GM12878 (cell line): ENCODE results near the gene SDK2. TPM values are rescaled to one million over a fixed set of nuclear protein-coding genes. Genes with fewer than 3 reads are reported as not detected.

Source experiments
- ATAC-seq: fragments of 200-7000 bp; cut with Tn5 transposase; 3 replicates; pipeline ENCODE4 v1.9.1; 2020; ENCODE audit warnings: mild to moderate bottlenecking, moderate library complexity
- BruUV-seq: library from RNA; stranded (reverse); fragments of 400-500 nt; replicated peaks from 2 replicates; lab custom pipeline; 2021; lab: Mats Ljungman, UMichigan
- CTCF ChIA-PET: fragments of 300-600 bp; sonication (Branson Sonifier 250); formaldehyde crosslinking; extraction: SDS; loops from one replicate; lab custom pipeline; 2021; ENCODE audit warnings: inconsistent platforms; lab: Yijun Ruan, JAX
- POLR2A ChIA-PET: fragments of 350-600 bp; formaldehyde crosslinking; extraction: SDS; loops from one replicate; lab custom pipeline; 2021; ENCODE audit warnings: inconsistent platforms; lab: Charles Lee
- RAD21 ChIA-PET: fragments of 300-600 bp; sonication (Branson Sonifier 250); formaldehyde crosslinking; loops from one replicate; lab custom pipeline; 2023; ENCODE audit warnings: antibody characterized with exemption; ENCODE audit not compliant: unreplicated experiment; lab: Charles Lee
- SMC1A ChIA-PET: fragments of 300-600 bp; sonication (Branson Sonifier 250); formaldehyde crosslinking; loops from one replicate; lab custom pipeline; 2023; ENCODE audit not compliant: unreplicated experiment, uncharacterized antibody; lab: Charles Lee
- DNase-seq: peaks from one replicate; pipeline ENCODE4 v3.0.0-alpha.2; 2011; ENCODE audit warnings: low read depth, low spot score
- FAIRE-seq: peaks from 3 replicates; lab custom pipeline; 2011; peaks lifted over from hg19 to GRCh38; lab: Jason Lieb, UNC
- H2AFZ ChIP-seq: 2 replicates; pipeline ENCODE4 v1.6.0; 2011; ENCODE audit warnings: low read depth, low read length, control low read depth; ENCODE audit not compliant: control insufficient read depth
- H3K27ac ChIP-seq: 2 replicates; pipeline ENCODE4 v1.5.1; 2011; ENCODE audit warnings: control low read depth; ENCODE audit not compliant: control insufficient read depth, insufficient read depth
- H3K27me3 ChIP-seq, 2 experiments: replicated peaks in 1 of 2; 2 replicates each; pipeline versions ENCODE4 v1.6.0 to v1.6.1; 2011; ENCODE audit warnings: low read length in 1 of 2; ENCODE audit not compliant: control insufficient read depth in 2 of 2, insufficient read depth in 2 of 2
- H3K36me3 ChIP-seq, 2 experiments: 2 replicates each; pipeline ENCODE4 v1.5.1; 2011; ENCODE audit warnings: low read length in 1 of 2; ENCODE audit not compliant: control insufficient read depth in 2 of 2, insufficient read depth in 2 of 2
- H3K4me1 ChIP-seq: 2 replicates; pipeline ENCODE4 v1.6.1; 2011; ENCODE audit warnings: mild to moderate bottlenecking, low read length, moderate library complexity, mixed read lengths; ENCODE audit not compliant: control insufficient read depth, insufficient read depth
- H3K4me2 ChIP-seq: 2 replicates; pipeline ENCODE4 v1.6.0; 2011; ENCODE audit warnings: control low read depth; ENCODE audit not compliant: control insufficient read depth, insufficient read depth
- H3K4me3 ChIP-seq: fragments of 200-600 bp; sonication (generic); 2 replicates; pipeline ENCODE4 v1.5.1; 2016
- H3K79me2 ChIP-seq: 2 replicates; pipeline ENCODE4 v1.6.0; 2011; ENCODE audit warnings: low read length; ENCODE audit not compliant: control insufficient read depth, insufficient read depth
- H3K9ac ChIP-seq: 2 replicates; pipeline ENCODE4 v1.8.0; 2011; ENCODE audit warnings: low read length, control low read depth, mixed read lengths; ENCODE audit not compliant: control insufficient read depth, insufficient read depth
- H3K9me3 ChIP-seq: replicated peaks from 3 replicates; pipeline ENCODE4 v1.5.1; 2011; ENCODE audit warnings: mild to moderate bottlenecking, low read length; ENCODE audit not compliant: control insufficient read depth, insufficient read depth
- H4K20me1 ChIP-seq: 2 replicates; pipeline ENCODE4 v1.6.0; 2011; ENCODE audit not compliant: control insufficient read depth, insufficient read depth
- BCLAF1 ChIP-seq: fragments of 450-650 bp; IDR thresholded peaks from 2 replicates; pipeline ENCODE4 v1.6.1; 2017; ENCODE audit warnings: antibody characterized with exemption, mild to moderate bottlenecking, moderate library complexity
- BMI1 ChIP-seq: fragments of 450-650 bp; IDR thresholded peaks from 2 replicates; pipeline ENCODE4 v1.6.1; 2016; ENCODE audit warnings: mild to moderate bottlenecking, moderate library complexity, borderline replicate concordance
- CBX3 ChIP-seq: fragments of 200-600 bp; sonication (generic); IDR thresholded peaks from 2 replicates; pipeline ENCODE4 v1.6.1; 2016; ENCODE audit warnings: low read depth, borderline replicate concordance
- CHD1 ChIP-seq: IDR thresholded peaks from 2 replicates; pipeline ENCODE4 v1.6.1; 2012; ENCODE audit warnings: low read depth, low read length, improper control_type of control experiment
- CHD4 ChIP-seq: fragments of 200-600 bp; sonication (generic); IDR thresholded peaks from 2 replicates; pipeline ENCODE4 v1.6.1; 2016; ENCODE audit warnings: mild to moderate bottlenecking
- E2F8 ChIP-seq: fragments of 450-650 bp; IDR thresholded peaks from 2 replicates; pipeline ENCODE4 v1.6.1; 2018; ENCODE audit warnings: mild to moderate bottlenecking, low read depth, moderate library complexity; ENCODE audit not compliant: partially characterized antibody
- FOXM1 ChIP-seq: IDR thresholded peaks from 2 replicates; pipeline ENCODE4 v1.6.1; 2012; ENCODE audit warnings: low read depth, mild to moderate bottlenecking, inconsistent platforms, low read length, moderate library complexity
- HCFC1 ChIP-seq: fragments of 150-350 bp; IDR thresholded peaks from 2 replicates; pipeline ENCODE4 v1.6.1; 2014; ENCODE audit warnings: low read length
- HDAC6 ChIP-seq: fragments of 200-600 bp; sonication (generic); IDR thresholded peaks from one replicate; pipeline ENCODE4 v1.8.0; 2017; ENCODE audit warnings: antibody characterized with exemption; ENCODE audit not compliant: unreplicated experiment
- IKZF2 ChIP-seq, 2 experiments: fragments of 450-650 bp; IDR thresholded peaks; 2 replicates each; pipeline ENCODE4 v1.6.1; 2017; ENCODE audit warnings: mild to moderate bottlenecking in 2 of 2, moderate library complexity in 2 of 2
- MEF2A ChIP-seq: IDR thresholded peaks from 2 replicates; pipeline ENCODE4 v1.6.1; 2011; ENCODE audit warnings: low read depth, mild to moderate bottlenecking, low read length, moderate library complexity; ENCODE audit not compliant: insufficient read depth
- RAD51 ChIP-seq: fragments of 450-650 bp; IDR thresholded peaks from 2 replicates; pipeline ENCODE4 v1.6.1; 2016; ENCODE audit warnings: moderate library complexity, mild to moderate bottlenecking, inconsistent platforms
- RCOR1 ChIP-seq: conservative IDR thresholded peaks from 2 replicates; pipeline ENCODE4 v1.6.1; 2012; ENCODE audit warnings: low read depth, low read length, improper control_type of control experiment
- SUZ12 ChIP-seq: fragments of 200-600 bp; sonication (generic); IDR thresholded peaks from one replicate; pipeline ENCODE4 v1.6.1; 2018; ENCODE audit warnings: antibody characterized with exemption, mild to moderate bottlenecking; ENCODE audit not compliant: unreplicated experiment
- TCF12 ChIP-seq: IDR thresholded peaks from 2 replicates; pipeline ENCODE4 v1.6.1; 2011; ENCODE audit warnings: low read depth, mild to moderate bottlenecking, low read length
- USF1 ChIP-seq: IDR thresholded peaks from 2 replicates; pipeline ENCODE4 v1.6.1; 2011; ENCODE audit warnings: borderline replicate concordance, low read depth, mild to moderate bottlenecking, moderate library complexity, mixed read lengths, low read length; ENCODE audit not compliant: insufficient read depth; ENCODE audit errors: extremely low read length
- WRNIP1 ChIP-seq: IDR thresholded peaks from 2 replicates; pipeline ENCODE4 v1.6.1; 2011; ENCODE audit warnings: low read depth, low read length, improper control_type of control experiment, borderline replicate concordance
- WGBS: methylation state at CpG from one replicate; pipeline ENCODE4 v1.1.6; 2016; ENCODE audit warnings: low lambda C conversion rate; ENCODE audit not compliant: insufficient replicate concordance, insufficient coverage; ENCODE audit errors: missing lambda C conversion rate; 5-methylcytosine and 5-hydroxymethylcytosine counted together
- in situ Hi-C: fragments of 300-500 bp; cut with MboI; formaldehyde crosslinking; loops from 9 replicates; pipeline ENCODE4 v1.14.3; 2018; ENCODE audit warnings: mixed read lengths
- intact Hi-C: fragments of 100-400 bp; cut with micrococcal nuclease; formaldehyde crosslinking; loops from one replicate; pipeline ENCODE4 v1.14.2; 2022; ENCODE audit not compliant: unreplicated experiment
- polyA plus RNA-seq, 11 experiments: library from polyadenylated mRNA; depleted of rRNA in 4 of 11; unstranded in 6 of 11; stranded (reverse) in 5 of 11; fragments of >200 nt; fragmentation: Nextera tagmentation in 4 of 11; fragmentation: Illumina TruSeq in 1 of 11; extraction: Ambion mirVana in 4 of 11; extraction: Trizol in 1 of 11; gene quantifications; 1 replicate in 1 of 11; 2 replicates in 10 of 11; pipeline versions ENCODE4 v1.2.1 to v1.2.3, GENCODE V29; 2011 to 2016; ENCODE audit warnings: inconsistent platforms in 2 of 11, missing spikeins in 2 of 11, low read depth in 1 of 11
- total RNA-seq, 4 experiments: library from RNA; depleted of rRNA in 3 of 4; stranded (reverse); fragments of >200 nt in 3 of 4; fragmentation: Illumina TruSeq in 1 of 4; extraction: Trizol in 1 of 4; gene quantifications; 2 replicates each; pipeline versions ENCODE4 v1.2.1 to v1.2.3, GENCODE V29; 2013 to 2021

The SDK2 gene
- total and polyA plus RNA-seq, 10 of the 15 experiments (the other 5 are each of a cell fraction or from before 2014, with no cell fraction given), result 0.03 to 0.08 (median 0.03) TPM; not detected in 7

- Histone ChIP-seq H3K9ac (no peak overlapping the region), H3K4me2 (no peak overlapping the region), H4K20me1 (no peaks in the 10 kb centered on the region), H3K79me2 (no peaks in the 10 kb centered on the region), H3K4me3 (no peak overlapping the region), H3K36me3 (no peaks in the 10 kb centered on the region), H3K27me3 (peaks cover 3 to 4% of the 10 kb centered on the region in 2 experiments; a peak in 3 of 4 replicates), H2AFZ (no peak overlapping the region), H3K4me1 (no peaks in the 10 kb centered on the region), H3K9me3 (no peaks in the 10 kb centered on the region), H3K27ac (no peak overlapping the region)
- in situ Hi-C loops (no loop called here), intact Hi-C loops (no loop called here)
- WGBS, result 22% methylated on average over 12 of the region's 12 CpGs
- BruUV-seq, result no TSS peak
- RAD21 ChIA-PET, result interaction anchor here (0.5 kb wide), 1 partner anchor 487 kb away, joined by 4 read pairs; no protein-coding TSS in a partner anchor
- FAIRE-seq (no peak), DNase-seq (no peak), ATAC-seq (peak; percentile 74)
- SMC1A ChIA-PET, result no interaction called here
- CTCF ChIA-PET, result no interaction called here
- POLR2A ChIA-PET, result no interaction called here
- no peak for TF ChIP-seq FOXM1
- TF ChIP-seq E2F8, result no peak
- no peak for TF ChIP-seq RAD51
- no peak for TF ChIP-seq HCFC1
- TF ChIP-seq RCOR1, result no peak
- no peak for TF ChIP-seq WRNIP1
- no peak for TF ChIP-seq TCF12
- TF ChIP-seq IKZF2 (IDR thresholded peaks at IDR 0.05), result no peak
- no peak for TF ChIP-seq USF1
- no peak for TF ChIP-seq HDAC6
- TF ChIP-seq BMI1, result no peak
- TF ChIP-seq CHD4, result no peak
- TF ChIP-seq CBX3, result no peak
- no peak for TF ChIP-seq CHD1
- no peak for TF ChIP-seq MEF2A
- TF ChIP-seq BCLAF1, result no peak
- TF ChIP-seq SUZ12, result no peak
Measured at GRCh38 chr17:73546770-73547536, 97.3 kb downstream of the SDK2 start.
